Heart left ventricle (tissue), 16 donors: ENCODE data around the gene EIF2AK3. TPM values are rescaled to one million over a fixed set of nuclear protein-coding genes. Genes with fewer than 3 reads are reported as not detected.

Experiments
- ATAC-seq, 4 donors: fragments of 200-7000 bp; cut with Tn5 transposase; one replicate each; pipeline ENCODE4 v1.9.1; 2020 to 2022; ENCODE audit warnings: moderate library complexity in 4 of 4, mild to moderate bottlenecking in 3 of 4, moderate number of reproducible peaks in 1 of 4
- DNase-seq, 5 donors: peaks; one replicate each; pipeline ENCODE4 v3.0.0-alpha.2; 2020
- H3K27ac ChIP-seq, 12 donors: fragments of 200-600 bp; sonication (generic) in 4 of 12; one replicate each; pipeline versions ENCODE4 v1.5.0 to v1.8.0; 2016 to 2022; ENCODE audit warnings: mild to moderate bottlenecking in 2 of 12
- H3K27me3 ChIP-seq, 9 donors: fragments of 200-600 bp; sonication (generic) in 2 of 9; one replicate each; pipeline versions ENCODE4 v1.5.1 to v1.8.0; 2016 to 2022; ENCODE audit warnings: mild to moderate bottlenecking in 3 of 9
- H3K36me3 ChIP-seq, 9 donors: fragments of 200-600 bp; sonication (generic) in 2 of 9; one replicate each; pipeline versions ENCODE4 v1.5.0 to v1.8.0; 2018 to 2022; ENCODE audit warnings: mild to moderate bottlenecking in 2 of 9
- H3K4me1 ChIP-seq, 12 donors: fragments of 200-600 bp; sonication (generic) in 4 of 12; one replicate each; pipeline versions ENCODE4 v1.5.0 to v1.8.0; 2016 to 2022; ENCODE audit warnings: mild to moderate bottlenecking in 3 of 12
- H3K4me3 ChIP-seq, 12 donors: fragments of 200-600 bp; sonication (generic) in 4 of 12; one replicate each; pipeline versions ENCODE4 v1.5.0 to v1.8.0; 2017 to 2022; ENCODE audit warnings: mild to moderate bottlenecking in 9 of 12, moderate library complexity in 4 of 12
- H3K9me3 ChIP-seq, 12 donors: fragments of 200-600 bp; sonication (generic) in 4 of 12; one replicate each; pipeline versions ENCODE4 v1.5.0 to v1.8.0; 2016 to 2022; ENCODE audit warnings: mild to moderate bottlenecking in 1 of 12
- POLR2A ChIP-seq, 2 donors: fragments of 450-650 bp; IDR thresholded peaks; one replicate each; pipeline ENCODE4 v1.6.1; 2017; ENCODE audit warnings: antibody characterized with exemption in 2 of 2, mild to moderate bottlenecking in 2 of 2, moderate library complexity in 2 of 2
- WGBS, 4 donors: extraction: QIAGEN DNeasy Blood & Tissue Kit in 2 of 4; methylation state at CpG; one replicate each; pipeline versions ENCODE4 v1.1.5 to v1.1.7; 2013 to 2018; 5-methylcytosine and 5-hydroxymethylcytosine counted together
- intact Hi-C, 10 donors: fragments of 100-400 bp; cut with DNase I; formaldehyde crosslinking; loops; one replicate each; pipeline versions ENCODE4 v1.11.1 to v1.14.2; 2022
- long read RNA-seq, 3 donors: library from polyadenylated mRNA; unstranded; transcript quantifications; one replicate each; pipeline ENCODE4 v2.0.0, GENCODE V29; 2020 to 2021
- polyA plus RNA-seq, 2 donors: library from polyadenylated mRNA; stranded (reverse); fragments of 200-250 nt; gene quantifications; one replicate each; pipeline ENCODE4 v1.2.3, GENCODE V29; 2013
- total RNA-seq, 9 donors: library from RNA; depleted of rRNA in 2 of 9; stranded (reverse); fragments of >200 nt in 2 of 9; fragmentation: NEBNext Ultra II Directional in 3 of 9; extraction: Animal tissue kit (Norgen Biotek cat#: 25700) in 3 of 9; gene quantifications; one replicate each; pipeline versions ENCODE4 v1.1.0 to v1.2.4, GENCODE V29; 2016 to 2023
- TF ChIP-seq, protein P1 (sequence below), 12 donors: fragments of 200-600 bp; sonication (generic) in 4 of 12; IDR thresholded peaks; one replicate each; pipeline versions ENCODE4 v1.5.0 to v1.8.0; 2018 to 2022; ENCODE audit warnings: antibody characterized with exemption in 12 of 12, mild to moderate bottlenecking in 5 of 12
- donor health status: ischemic (EF 13 %, LVEDD 7.1; RV severe dilation, severe dysfunction).
- donor health status: healthy with polysubstance abuse.
- donor health status: DM: no; HTN: yes; CAD: no.
- donor health status: DM: no; HTN: no; CAD: no.
- donor health status: ischemic (EF 25% LVEDD 6.9; RV normal size, moderate dysfunction).
- donor health status: ischemic (EF 25% LVEDD 5.7; RV mildly dilated, moderate dysfunction).
- donor health status: healthy.
- donor health status: DM: yes; HTN: yes; CAD: no.
- donor health status: ischemic (EF 35%, LVEDD 5.7; RV mildly dilated, moderate dysfunction).
- donor health status: nonischemic (EF 11% LVEDD 7.7; RV severe dilation, severe dysfunction).
- donor health status: DM: yes; HTN: yes; CAD: no.
- donor health status: PGD.
- donor health status: ischemic (EF 29% LVEDD 5.4; RV normal size, mild dysfunction).
- donor health status: nonischemic (EF 23%, LVEDD 6.1; RV moderate dilation, normal function).

Gene EIF2AK3
- total RNA-seq (10 to 100 TPM in 6 of 9 donors, 1 to 10 TPM in 3; 4.7 to 16.1 (median 10.9) TPM), polyA plus RNA-seq (10 to 100 TPM in 1 of 2 donors, 1 to 10 TPM in 1; 2.7 to 29.9 TPM)
- long read RNA-seq, donor 1, full-length matches to known transcripts = 1 of 4 reads
- long read RNA-seq, donor 1, partial matches to known transcripts = 0 of 4 reads
- long read RNA-seq, donor 1, other reads (novel, unspliced or antisense) = 3 of 4 reads
- long read RNA-seq, donor 2, partial matches to known transcripts = 0 of 1 reads
- long read RNA-seq, donor 2, other reads (novel, unspliced or antisense) = 1 of 1 reads
- long read RNA-seq, donor 3, full-length matches to known transcripts = 6 of 11 reads
- long read RNA-seq, donor 3, partial matches to known transcripts = 0 of 11 reads
- long read RNA-seq, donor 3, other reads (novel, unspliced or antisense) = 5 of 11 reads

DNA sequence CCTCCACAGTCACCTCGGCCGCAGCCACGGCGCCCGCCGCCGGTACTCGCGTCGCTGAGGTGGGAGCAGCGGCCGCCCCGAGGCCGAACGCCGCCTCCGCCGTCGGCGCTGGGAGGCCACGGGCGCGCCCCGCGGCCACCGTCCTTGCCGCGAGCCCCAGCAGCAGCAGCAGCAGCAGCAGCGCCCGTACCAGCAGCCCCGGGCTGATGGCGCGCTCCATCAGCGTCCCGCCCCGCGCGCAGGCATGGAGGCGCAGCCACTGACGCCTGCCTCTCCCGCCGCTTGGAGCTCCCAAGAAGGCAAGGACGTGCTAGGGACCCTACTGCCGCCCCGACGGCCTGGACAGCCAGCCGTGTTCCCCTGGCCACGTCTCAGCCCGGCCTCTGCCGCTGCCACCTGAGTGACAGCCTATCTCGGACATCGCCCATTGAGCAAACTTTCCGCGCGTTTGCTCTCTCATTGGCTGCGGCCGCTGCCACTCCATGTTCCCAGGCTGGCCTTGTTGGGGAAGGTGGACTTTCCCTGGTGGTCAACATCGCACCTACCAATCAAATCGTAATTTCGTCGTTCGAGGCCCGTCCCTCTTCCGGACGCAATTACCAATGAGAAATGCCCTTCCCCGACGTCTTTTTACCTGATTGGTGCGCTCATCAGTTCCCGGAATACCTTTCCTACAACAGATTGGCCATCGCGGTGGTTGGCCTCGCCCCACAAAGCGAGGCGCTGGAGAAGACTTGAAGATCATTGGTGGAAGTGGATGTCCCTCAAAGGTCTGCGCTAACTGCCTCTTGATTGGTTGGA lies at the start of gene EIF2AK3:
EIF2AK3 (minus strand) TSS at position 410 of the 801 bp plus-strand sequence; CDS start at position 220, 190 bp downstream.
- DNase-seq (peak; percentile 98 to 100 (median 99)), ATAC-seq (peak; percentile 91 to 97 (median 96))
- H3K27ac ChIP-seq = peak within 1 kb of the TSS; percentile 94 to 99 (median 98)
- H3K9me3 ChIP-seq = no peaks in the 10 kb centered on the region
- no peaks in the 10 kb centered on the region for H3K36me3 ChIP-seq
- intact Hi-C loops = loop anchor here in 8 of 10 donors (1.0 to 5.0 kb wide), 7 partner anchors 27 to 65 kb away; partner anchors contain the start of gene RPIA (in 1 of the 8)
- H3K27me3 ChIP-seq = no peaks in the 10 kb centered on the region
- WGBS, 4 donors = 0 to 1% (median 1%) methylated on average over 24 to 75 of the region's 75 CpGs
- TF ChIP-seq POLR2A (IDR thresholded peaks at IDR 0.05) = peak; percentile 98
- TF ChIP-seq, protein P1, sequence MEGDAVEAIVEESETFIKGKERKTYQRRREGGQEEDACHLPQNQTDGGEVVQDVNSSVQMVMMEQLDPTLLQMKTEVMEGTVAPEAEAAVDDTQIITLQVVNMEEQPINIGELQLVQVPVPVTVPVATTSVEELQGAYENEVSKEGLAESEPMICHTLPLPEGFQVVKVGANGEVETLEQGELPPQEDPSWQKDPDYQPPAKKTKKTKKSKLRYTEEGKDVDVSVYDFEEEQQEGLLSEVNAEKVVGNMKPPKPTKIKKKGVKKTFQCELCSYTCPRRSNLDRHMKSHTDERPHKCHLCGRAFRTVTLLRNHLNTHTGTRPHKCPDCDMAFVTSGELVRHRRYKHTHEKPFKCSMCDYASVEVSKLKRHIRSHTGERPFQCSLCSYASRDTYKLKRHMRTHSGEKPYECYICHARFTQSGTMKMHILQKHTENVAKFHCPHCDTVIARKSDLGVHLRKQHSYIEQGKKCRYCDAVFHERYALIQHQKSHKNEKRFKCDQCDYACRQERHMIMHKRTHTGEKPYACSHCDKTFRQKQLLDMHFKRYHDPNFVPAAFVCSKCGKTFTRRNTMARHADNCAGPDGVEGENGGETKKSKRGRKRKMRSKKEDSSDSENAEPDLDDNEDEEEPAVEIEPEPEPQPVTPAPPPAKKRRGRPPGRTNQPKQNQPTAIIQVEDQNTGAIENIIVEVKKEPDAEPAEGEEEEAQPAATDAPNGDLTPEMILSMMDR (IDR thresholded peaks at IDR 0.05) = peak in 5 of 12 donors; percentile 7 to 31 (median 15)
- peaks cover 0 to 51% (median 32%) of the 10 kb centered on the region in 12 donors for H3K4me1 ChIP-seq
- H3K4me3 ChIP-seq = peak within 1 kb of the TSS; percentile 78 to 95 (median 90)

DNA sequence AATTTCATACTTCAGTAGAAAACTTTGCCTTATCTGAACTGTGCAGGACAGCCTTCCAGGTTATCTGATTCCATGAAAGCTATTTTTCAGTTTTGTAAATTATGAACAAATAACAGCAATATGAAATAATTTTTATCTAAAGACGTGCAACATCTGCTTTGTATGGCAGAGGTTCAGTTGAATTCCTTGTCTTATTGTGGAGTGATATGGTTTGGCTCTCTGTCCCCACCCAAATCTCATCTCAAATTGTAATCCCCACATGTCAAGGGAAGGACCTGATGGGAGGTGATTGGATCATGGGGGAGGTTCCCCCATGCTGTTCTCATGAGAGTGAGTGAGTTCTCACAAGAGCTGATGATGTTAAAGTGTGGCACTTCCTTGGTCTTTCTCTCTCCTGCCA lies 46.1 kb upstream of the EIF2AK3 start:
- no peak for DNase-seq
- intact Hi-C loops = loop anchor here in 3 of 10 donors (2.0 to 10.0 kb wide), 3 partner anchors 46 to 479 kb away; partner anchors contain the start of gene EIF2AK3 (in 1 of the 3)

DNA sequence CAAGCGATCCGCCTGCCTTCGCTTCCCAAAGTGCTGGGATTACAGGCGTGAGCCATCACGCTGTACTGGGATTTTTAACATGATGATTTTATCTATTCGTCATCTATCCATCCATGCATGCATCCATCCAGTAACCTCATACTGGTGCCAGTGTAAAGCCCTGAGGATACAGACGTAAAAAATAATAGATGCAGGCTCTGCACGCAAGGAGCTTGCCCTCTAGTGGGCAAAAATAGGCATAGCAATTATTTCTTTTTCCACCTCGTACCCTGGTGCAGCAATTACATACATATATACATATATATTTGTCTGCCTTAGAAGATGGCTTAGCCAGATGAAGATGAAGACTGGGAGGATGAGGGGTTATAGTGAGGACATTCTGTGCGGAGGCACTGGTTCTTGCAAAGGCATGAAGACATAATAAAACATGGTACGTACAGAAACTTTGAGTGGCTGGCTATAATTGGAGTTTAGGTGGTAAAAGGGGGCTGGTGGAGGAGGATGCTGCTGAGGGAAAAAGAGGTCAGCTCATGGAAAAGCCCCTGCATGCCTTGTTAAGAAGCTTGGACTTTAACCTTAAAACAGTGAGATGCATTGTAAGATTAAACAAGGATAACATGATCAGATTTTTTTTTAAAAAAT lies 44.6 kb upstream of the EIF2AK3 start:
- H3K4me3 ChIP-seq = no peak overlapping the region
- no peak for TF ChIP-seq POLR2A (IDR thresholded peaks at IDR 0.05)
- TF ChIP-seq, protein P1 (IDR thresholded peaks at IDR 0.05) = peak; percentile 80 to 96 (median 92)
- peak in 3 of 4 donors; percentile 56 to 74 (median 64) for ATAC-seq
- H3K9me3 ChIP-seq = no peaks in the 10 kb centered on the region
- WGBS, 4 donors = 38 to 42% (median 40%) methylated on average over 11 of the region's 11 CpGs
- DNase-seq = no peak
- intact Hi-C loops = loop anchor here in 9 of 10 donors (1.0 to 10.0 kb wide), 6 partner anchors 45 to 477 kb away; partner anchors contain the start of gene EIF2AK3 (in 1 of the 9)
- H3K27me3 ChIP-seq = no peaks in the 10 kb centered on the region
- peaks cover 0 to 7% (median 0%) of the 10 kb centered on the region in 12 donors for H3K4me1 ChIP-seq
- no peak overlapping the region for H3K27ac ChIP-seq
- no peaks in the 10 kb centered on the region for H3K36me3 ChIP-seq

More for the DNA sequence above, 46.1 kb upstream of the EIF2AK3 start:
- peaks cover 0 to 7% (median 0%) of the 10 kb centered on the region in 12 donors for H3K4me1 ChIP-seq
- 53 to 84% (median 72%) methylated on average over 1 of the region's 1 CpG for WGBS, 4 donors
- ATAC-seq = no peak
- H3K9me3 ChIP-seq = no peaks in the 10 kb centered on the region
- H3K4me3 ChIP-seq = no peak overlapping the region
- TF ChIP-seq POLR2A (IDR thresholded peaks at IDR 0.05) = no peak
- no peak overlapping the region for H3K27ac ChIP-seq
- H3K36me3 ChIP-seq = no peaks in the 10 kb centered on the region
- H3K27me3 ChIP-seq = no peaks in the 10 kb centered on the region
